OCI-M2 (cell line): Measurements from ENCODE around the gene ZBTB7C.

Source experiments
- DNase-seq: peaks from one replicate; lab custom pipeline; 2025; ENCODE audit not compliant: unreplicated experiment; lab: John Stamatoyannopoulos, UW

Gene ZBTB7C

DNA sequence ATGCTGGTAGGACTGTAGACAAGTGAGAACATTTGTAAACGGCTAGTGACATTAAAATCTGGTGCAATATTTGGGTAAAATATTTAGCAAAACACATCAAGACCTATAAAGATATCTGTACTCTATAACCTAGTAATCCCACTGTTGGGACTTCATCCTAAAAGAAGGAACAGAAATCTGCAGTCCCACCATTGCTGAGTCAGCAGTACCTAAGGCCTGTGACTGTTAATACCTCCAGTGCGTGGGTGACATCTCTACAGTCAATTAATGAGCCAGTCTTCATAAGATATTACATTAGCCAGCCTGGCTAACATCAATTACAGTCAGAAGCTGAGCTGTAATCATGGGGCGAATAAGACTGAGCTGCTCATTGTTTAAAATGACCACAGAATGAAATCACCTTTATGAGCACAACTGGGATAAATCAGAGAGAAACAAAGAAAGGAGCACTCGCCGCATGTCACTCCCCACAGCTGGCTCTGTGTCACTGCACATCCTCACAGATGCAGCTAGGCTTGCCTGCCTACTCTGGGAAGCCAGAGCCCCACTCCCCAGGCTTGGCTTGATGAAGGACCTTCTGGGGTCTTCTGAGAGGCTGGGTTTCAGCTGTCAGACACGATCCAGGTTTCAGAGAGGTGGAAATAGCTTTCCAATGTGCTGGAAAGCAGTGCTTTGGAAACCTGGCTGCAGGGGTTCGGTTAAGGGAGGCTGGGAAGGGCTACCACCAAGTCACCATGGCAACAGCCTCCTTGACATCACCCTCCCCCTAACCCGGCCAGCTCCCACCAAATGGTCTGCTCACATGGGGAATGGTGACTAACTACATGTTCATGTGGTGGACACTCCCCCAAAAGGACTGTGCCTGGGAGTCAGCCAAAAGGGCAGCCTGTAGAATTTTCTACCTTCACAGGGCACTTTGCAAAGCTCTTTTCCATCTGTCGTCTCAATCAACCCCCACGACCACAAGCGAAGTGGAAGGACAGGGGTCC, 145.0 kb downstream of the ZBTB7C start:
- no peak for DNase-seq

DNA sequence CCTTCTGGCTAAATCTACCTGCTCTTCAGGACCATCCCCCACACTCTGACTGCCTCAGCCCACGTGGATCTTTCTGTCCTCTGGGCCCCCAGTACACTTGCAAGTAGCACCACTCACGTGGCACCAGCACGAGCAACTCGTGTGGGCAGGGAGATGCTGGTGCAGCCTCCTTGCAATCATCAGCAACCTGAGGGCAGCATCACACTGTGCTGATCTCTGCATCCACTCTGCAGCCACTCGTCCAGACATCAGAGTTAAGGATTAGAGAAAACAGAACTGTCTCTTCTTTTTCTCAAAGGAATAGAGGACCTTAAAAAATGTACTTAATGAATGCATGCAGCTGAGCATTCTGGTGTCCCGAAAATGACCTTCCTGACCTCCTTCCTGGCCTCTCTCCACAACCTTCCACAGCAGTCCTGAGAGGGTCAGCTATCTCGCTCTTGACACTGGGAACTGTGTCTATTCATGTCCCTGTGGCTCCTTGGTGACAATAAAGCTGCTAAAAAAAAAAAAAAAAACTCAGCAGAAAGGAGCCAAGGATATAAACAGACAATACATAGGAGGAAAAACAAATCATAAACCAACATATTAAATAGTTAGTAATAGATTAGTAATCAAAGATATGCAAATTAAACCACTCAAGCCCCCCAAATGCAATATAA, 145.9 kb downstream of the ZBTB7C start:
- no peak for DNase-seq

DNA sequence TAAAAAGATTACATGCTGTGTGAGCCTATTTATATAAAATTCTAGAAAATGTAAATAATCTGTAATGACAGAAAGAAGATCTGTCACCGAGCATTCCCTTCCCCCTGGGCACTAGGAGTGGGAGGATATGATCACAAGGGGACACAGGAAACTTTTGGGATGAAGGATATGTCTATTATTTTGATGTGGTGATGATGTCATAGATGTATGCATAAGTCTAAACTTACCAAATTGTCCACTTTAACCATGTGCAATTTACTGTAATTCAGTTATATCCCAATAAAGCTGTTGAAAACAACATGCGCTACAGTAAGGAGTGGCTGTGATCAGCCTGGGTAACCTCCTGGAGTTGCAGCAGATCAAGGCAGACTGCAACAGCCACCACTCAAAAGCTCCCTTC, 148.9 kb downstream of the ZBTB7C start:
- no peak for DNase-seq

DNA sequence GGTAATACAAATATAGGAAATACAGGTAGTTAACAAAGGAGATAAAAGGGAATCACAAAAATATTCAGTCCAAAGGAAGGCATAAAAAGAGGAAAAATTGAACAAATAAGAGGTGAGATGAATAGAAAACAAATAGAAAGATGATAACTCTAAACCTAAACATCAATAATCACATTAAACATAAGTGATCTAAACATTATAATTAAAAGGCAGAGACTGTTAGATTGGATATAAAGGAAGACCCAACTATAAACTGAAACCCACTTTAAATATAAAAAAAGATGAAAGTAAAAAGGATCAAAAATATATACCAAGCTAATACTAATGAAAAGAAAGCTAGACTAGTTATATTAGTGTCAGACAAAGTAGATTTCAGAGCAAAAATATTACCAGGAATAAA, 152.3 kb downstream of the ZBTB7C start:
- no peak for DNase-seq

DNA sequence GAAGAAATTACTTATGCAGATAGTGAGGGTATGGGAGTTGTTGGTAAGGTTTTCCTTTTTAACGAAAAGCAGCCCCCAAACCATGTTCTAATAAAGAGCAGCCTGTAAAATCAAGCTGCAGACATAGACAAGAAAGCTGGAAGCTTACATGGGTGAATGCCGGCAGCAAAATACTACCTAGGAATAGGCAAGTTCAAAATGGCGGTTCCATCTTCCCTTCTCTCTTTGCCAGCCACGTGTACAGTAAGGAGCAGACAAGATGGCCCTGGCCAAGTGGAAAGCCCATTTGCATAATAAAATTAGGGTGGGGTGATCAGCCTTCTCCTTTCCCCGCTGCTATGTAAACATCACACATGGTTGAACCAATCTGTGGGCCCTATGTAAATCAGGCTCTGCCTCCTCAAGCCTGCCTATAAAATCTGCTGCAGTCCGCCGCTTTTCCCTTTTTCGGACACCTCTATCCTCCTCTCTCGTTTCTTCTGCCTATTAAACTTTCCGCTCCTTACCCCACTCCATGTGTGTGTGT, 155.0 kb downstream of the ZBTB7C start:
- DNase-seq: no peak

DNA sequence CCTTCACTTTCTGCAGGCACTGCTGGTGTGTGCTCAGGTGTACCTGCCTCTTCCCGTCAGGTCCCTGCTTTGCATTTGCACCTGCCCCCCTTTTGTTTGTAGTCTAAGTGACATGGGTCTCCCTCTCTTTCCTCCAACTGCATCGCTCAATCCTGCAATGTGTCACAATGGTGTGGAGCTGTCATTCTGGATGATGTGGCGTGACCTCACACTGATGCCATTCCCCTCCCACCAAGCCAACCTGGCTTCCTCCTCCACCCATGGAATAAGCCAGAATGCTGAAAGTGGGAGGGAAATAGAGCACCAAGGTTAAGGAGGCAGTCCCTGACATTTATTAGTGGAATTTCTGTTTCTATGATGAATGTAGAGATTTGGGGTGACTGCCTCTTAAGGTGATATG, 156.7 kb downstream of the ZBTB7C start:
- DNase-seq: no peak

DNA sequence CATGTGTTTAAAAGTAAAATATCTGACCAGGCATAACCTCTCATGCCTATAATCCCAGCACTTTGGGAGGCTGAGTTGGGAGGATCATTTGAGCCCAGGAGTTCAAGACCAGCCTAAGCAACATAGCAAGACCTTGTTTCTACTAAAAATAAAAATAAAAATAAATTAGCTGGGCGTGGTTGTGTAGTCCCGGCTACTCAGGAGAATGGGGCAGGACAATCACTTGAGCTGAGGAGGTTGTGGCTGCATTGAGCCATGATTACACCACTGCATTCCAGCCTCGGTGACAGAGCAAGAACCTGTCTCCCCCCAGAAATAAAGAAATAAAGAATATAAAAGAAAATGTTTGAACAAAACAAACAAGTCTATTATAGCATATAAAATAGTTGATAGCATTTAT, 158.3 kb downstream of the ZBTB7C start:
- no peak for DNase-seq

DNA sequence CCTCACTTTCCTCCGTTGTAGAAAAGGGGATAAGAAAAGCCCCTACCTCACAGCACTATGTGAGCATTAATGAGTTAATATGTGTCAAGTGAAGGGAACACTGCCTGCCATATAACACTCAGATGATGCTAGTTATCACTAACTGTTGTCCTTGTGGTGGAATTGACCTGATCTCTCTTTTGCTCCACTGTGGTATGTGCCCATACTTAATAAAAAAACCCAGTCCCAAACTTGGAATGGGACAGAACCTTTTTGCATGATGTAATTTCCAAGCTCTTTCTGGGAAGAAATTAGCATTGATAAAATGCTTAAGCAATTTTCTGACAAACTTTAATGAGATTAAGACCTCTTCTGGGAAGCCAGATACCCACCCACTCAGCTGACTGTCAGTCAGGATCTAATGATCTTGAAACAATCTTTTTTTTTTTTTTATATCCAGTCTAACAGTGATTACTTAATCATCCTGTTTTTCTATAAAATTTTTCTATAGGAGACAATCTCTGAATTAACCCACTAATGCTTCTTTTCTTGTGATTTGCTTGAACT, 158.7 kb downstream of the ZBTB7C start:
- no peak for DNase-seq

DNA sequence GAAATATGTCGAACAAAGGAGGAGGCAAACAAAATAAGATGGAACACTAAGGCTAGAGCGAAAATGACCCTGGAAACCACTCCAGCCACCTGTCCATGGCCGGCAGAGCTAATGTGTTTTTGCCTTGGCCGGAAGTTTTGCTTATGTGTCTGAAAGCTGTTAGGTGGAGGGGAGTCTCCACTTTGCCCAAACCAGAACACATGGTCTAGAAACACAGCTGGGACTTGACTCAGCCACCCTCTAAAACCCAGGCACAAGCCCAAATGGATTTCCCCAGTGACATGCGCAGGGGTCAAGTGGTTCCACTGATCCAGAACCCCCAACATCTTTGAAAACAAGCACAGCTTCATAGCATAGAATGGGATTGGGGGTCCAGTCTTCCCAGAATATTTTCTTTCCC, 159.3 kb downstream of the ZBTB7C start:
- no peak for DNase-seq

DNA sequence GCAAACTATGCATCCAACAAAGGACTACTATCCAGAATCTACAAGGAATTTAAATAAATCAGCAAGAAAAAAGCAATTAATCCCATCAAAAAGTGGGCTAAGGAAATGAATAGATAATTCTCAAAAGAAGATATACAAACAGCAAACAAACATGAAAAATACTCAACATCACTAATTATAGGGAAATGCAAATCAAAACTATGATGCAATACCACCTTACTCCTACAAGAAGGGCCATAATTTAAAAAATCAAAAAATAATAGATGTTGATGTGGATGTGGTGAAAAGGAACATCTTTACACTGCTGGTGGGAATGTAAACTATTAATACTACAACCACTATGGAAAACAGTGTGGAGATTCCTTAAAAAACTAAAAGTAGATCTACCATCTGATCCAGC, 164.7 kb downstream of the ZBTB7C start:
- DNase-seq: no peak

DNA sequence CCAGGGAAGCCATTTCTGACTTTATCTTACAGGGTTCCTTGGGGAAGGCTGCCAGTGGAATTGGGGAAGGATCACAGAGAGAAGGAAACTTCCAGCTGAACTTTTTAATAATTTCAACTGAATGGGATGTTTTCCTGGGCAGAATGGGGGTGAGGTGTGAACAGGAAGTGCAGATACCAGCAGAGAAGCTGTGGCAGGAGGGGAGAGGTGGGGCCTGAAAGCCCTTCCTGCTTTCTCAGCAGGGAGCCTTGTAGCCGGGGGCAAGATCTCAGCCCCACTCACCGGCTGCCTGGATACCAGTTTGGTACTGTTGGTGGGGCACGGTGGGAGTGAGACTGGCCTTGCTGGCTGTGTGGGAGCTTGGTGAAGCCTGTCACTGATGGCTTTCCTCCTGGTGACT, 170.5 kb downstream of the ZBTB7C start:
- no peak for DNase-seq

DNA sequence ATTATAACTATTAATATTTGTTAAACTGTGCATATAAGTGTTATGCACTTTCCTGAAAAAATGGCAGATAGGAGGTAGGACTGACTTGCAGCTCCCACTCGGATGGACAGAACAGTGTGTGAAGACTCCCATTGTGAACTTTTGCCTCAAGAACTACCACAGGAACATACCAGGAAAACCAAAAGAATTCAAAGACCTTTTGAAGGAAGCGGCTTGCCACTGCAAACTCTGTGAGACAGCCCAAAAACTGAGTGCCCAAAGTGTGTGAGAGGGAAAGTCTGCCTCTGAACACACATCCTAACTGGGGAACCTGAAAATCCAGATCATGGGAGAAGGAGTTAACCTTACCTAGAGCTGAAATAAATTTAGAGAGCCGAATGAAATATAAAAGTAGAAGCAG, 171.0 kb downstream of the ZBTB7C start:
- DNase-seq: no peak

DNA sequence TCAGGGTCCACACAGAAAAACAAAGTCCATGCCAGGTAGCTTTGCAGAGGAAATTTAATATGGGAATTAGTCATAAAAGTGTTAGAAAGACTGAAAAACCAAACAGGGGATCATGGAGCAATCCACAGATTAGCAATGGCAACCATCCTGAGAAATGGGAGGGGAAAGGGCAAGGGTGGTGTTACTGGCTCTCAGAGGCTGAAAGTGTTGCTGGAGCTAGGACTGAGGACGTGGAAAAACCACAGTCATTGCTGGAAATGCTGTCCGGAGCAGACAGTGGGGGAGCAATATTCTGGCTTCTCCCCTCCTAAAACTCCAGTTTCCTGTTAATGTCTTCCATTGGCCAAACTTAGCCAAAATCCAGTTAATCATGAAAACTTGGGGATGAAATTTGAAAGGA, 172.4 kb downstream of the ZBTB7C start:
- no peak for DNase-seq

DNA sequence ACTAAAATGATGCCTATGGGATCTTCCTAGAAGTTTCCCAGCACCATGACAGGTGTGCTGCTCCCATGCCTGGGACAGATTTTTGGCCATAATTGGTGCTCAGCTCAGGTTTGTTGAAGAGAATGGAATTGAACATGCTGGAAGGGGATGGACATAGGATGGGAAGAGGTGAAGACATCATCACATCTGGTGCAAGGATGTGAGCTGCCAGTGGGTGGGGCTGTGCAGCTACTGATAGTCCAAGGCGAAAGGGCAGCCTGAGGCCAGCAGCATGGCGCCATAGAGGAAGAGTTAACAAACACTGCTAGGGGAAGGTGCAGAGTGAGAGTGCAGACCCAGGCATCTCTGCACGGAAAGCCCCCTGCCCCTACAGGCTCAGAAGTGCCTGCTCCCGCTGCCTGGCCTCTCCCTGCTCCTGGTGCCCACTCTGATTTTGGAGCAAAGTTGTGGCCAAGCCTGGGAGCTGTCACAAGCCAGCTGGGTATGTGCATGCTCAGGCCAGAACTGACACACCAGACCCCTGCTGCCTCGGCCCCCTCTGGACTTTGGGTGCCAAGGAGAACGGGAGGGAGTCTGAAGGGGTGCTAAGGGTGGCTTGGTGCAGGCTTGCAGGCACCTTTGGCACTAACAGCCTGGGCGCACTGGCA, 178.6 kb downstream of the ZBTB7C start:
- no peak for DNase-seq

DNA sequence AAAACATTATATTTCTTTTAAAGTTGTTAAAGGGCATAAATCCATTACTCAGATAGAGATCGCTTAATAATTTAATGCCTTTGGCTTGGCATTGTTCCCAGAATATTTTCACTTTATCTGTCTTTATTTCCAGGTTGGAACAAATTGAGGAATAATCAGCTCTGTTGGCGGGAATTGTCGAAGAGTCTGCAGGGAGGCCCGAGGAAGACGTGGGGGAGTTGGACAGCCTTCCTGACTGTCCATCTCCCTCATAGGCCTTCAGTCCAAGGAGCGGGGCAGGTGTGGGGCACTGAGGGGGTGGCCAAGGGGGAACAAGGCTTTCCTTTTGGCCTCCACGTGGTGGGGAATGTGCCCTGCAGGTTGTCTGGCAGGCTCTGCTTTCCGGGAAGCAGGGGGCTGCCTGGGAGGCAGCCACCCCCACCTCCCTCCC, 179.6 kb downstream of the ZBTB7C start:
- no peak for DNase-seq

DNA sequence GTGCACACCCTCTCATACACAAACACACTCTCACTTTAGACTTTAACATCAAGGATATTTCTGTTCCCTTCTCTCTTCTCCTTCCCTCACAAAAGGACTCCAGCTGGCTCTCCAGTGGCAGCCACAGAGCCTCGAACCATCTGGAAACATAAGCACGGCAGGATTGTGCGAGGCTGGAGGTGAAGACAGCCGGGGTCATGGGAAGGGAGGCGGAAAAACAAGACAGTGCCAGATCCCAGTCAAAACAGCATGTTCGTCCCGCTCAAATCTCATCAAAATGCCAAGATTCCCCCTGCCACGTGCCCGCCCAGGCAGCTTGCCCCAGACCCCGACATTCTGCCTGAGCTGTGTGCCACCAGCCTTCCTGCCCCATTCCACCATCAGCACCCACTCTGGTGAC, 180.3 kb downstream of the ZBTB7C start:
- no peak for DNase-seq

DNA sequence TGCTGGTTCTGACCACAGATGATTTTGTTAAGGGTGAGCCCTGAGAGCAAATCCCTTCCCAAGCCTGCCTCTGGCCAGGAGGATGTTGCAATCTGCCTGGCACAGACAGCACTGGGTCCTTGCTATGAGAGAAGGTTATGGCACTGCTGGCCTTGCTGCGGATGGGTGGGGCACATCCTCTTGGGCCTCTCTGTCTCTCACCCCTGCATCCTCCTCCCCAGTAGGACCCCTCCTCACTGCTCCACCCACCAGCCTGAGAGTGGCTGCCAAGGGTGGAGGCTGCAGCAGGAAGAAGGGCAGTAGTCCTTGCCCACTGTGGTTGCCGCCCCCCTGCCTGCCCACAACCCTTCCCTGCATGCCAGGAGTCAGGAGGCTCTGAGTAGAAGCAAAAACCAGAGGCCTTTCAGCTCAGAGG, 180.9 kb downstream of the ZBTB7C start:
- no peak for DNase-seq

DNA sequence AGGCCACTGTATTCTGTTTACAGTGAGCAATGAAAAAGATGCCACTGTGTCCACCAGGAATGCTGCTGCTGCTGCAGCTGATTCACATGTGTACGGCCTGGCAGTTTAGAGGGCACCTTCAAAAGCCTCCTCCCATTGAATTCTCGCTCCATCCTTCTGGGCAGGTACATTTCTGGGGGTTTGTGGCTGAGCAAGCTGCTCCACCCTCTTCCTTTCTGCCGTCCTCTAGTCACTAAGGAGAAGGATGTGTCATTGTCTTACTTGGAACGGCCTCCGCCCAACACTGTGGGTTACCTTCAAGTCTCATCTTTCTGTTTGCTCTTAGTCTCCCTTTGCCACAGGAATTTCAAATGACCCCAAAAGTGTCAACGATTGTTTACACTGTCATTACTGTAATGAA, 182.0 kb downstream of the ZBTB7C start:
- no peak for DNase-seq

DNA sequence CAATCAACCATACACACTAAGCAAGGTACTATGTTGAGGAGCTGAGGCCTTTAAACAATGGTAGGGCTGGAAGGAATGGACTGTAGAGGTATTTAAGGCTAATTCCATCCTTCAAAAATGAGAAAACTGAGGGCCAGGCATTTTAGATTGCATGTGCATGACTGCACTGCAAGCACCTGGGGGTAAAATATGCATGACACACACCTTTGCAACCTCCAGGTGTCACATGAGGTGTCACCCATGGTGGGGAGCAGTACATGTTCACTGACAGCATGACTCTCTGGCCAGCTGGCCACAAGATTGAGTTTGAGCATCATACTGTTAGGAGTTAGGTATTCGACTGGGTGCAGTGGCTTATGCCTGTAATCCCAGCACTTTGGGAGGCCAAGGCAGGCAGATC, 182.8 kb downstream of the ZBTB7C start:
- no peak for DNase-seq

DNA sequence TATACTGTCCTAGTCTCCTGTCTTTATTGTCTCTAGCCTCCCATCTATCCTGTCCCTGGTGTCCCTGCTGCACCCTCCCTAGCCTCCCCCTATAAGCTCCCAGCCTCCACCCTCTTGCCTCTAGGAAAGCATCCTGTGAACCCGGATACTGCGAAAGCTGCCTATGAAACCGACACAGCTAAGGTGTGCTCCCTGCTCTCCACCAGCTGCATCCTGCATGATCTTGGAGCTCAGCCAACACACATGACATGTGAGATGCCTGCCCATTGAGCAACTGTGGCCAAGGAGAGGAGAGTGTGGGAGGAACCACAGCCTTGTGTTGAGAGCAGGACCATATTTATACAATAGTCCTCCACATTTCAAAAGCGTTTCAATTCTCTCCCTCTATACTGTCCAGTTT, 187.1 kb downstream of the ZBTB7C start:
- DNase-seq: no peak

DNA sequence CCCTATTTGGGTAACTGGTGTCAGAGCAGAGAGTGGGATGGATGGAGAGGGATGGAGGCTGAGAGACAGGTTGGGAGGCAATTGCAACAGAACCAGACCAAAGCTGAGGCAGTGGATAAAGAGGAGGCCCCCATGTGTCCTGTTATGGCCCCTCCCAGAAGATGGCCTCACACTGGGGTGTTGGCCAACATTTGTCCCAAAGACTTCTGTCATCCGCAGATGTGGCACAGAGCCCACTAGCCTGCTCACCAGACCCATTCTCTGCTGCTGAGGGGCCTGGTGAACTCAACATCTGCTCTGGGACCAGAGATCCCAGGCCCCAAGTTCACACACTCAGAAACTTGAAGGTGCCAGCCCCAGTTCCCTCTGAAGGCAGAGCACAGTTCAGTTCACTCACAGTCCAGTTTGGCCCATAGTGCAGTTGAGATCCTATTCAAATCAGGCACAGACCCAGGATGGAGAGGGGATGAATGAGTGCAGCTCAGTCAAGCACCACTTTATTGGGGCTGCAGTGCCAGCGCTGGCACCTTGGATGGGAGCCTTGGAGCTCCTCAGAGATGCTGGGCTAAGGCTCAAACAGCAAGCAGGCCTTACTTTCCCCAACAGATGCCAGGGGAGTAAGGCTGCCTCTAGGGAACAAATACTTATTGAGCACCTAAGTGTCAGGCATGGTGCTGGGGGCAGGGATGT, 189.2 kb downstream of the ZBTB7C start:
- DNase-seq: no peak
